Chondrocyte (in vitro differentiated cells): ENCODE measurements around the gene NPBWR2. TPM values are rescaled to one million over a fixed set of nuclear protein-coding genes. Genes with fewer than 3 reads are reported as not detected.

Experiments
- DNase-seq: peaks from one replicate; pipeline ENCODE4 v3.0.0; 2021; ENCODE audit warnings: mixed read lengths, low spot score
- H3K27ac Mint-ChIP-seq: one replicate; pipeline ENCODE4 v1.8.0; 2021; ENCODE audit warnings: mild to moderate bottlenecking, moderate library complexity, mixed read lengths; ENCODE audit not compliant: unreplicated experiment
- H3K27me3 Mint-ChIP-seq: 2 replicates; pipeline ENCODE4 v1.8.0; 2021; ENCODE audit warnings: low read depth, mixed read lengths
- H3K36me3 Mint-ChIP-seq: 2 replicates; pipeline ENCODE4 v1.8.0; 2021; ENCODE audit warnings: low read depth, mixed read lengths
- H3K4me1 Mint-ChIP-seq: 2 replicates; pipeline ENCODE4 v1.8.0; 2021; ENCODE audit warnings: low read depth, mild to moderate bottlenecking, mixed read lengths
- H3K4me3 Mint-ChIP-seq: one replicate; pipeline ENCODE4 v1.8.0; 2021; ENCODE audit warnings: mild to moderate bottlenecking, moderate library complexity, mixed read lengths; ENCODE audit not compliant: unreplicated experiment
- H3K9me3 Mint-ChIP-seq: 2 replicates; pipeline ENCODE4 v1.8.0; 2021; ENCODE audit warnings: low read depth, mixed read lengths
- total RNA-seq: library from RNA; stranded (reverse); gene quantifications from 3 replicates; pipeline ENCODE4 v1.2.1, GENCODE V29; 2021
- TF ChIP-seq, protein P1 (sequence below): fragments of 200-600 bp; sonication (generic); IDR thresholded peaks from 2 replicates; pipeline ENCODE4 v1.5.0; 2021; ENCODE audit warnings: antibody characterized with exemption, mild to moderate bottlenecking, moderate library complexity

The NPBWR2 gene
- total RNA-seq, 1 donor from 2014 or later = not detected

- no peaks in the 10 kb centered on the region for H3K9me3 Mint-ChIP-seq
- no peaks in the 10 kb centered on the region for H3K27me3 Mint-ChIP-seq
- DNase-seq = peak; percentile 85
- no peak overlapping the region for H3K4me3 Mint-ChIP-seq
- no peak overlapping the region for H3K27ac Mint-ChIP-seq
- peaks cover 4% of the 10 kb centered on the region for H3K4me1 Mint-ChIP-seq
- TF ChIP-seq, protein P1, sequence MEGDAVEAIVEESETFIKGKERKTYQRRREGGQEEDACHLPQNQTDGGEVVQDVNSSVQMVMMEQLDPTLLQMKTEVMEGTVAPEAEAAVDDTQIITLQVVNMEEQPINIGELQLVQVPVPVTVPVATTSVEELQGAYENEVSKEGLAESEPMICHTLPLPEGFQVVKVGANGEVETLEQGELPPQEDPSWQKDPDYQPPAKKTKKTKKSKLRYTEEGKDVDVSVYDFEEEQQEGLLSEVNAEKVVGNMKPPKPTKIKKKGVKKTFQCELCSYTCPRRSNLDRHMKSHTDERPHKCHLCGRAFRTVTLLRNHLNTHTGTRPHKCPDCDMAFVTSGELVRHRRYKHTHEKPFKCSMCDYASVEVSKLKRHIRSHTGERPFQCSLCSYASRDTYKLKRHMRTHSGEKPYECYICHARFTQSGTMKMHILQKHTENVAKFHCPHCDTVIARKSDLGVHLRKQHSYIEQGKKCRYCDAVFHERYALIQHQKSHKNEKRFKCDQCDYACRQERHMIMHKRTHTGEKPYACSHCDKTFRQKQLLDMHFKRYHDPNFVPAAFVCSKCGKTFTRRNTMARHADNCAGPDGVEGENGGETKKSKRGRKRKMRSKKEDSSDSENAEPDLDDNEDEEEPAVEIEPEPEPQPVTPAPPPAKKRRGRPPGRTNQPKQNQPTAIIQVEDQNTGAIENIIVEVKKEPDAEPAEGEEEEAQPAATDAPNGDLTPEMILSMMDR = no peak
- no peaks in the 10 kb centered on the region for H3K36me3 Mint-ChIP-seq
These were observed 8.0 kb upstream of the NPBWR2 start for GRCh38 chr20:64115171-64115911.

GRCh38 chr20:64114356-64114971, 7.1 kb upstream of the NPBWR2 start:
- peak; percentile 78 for DNase-seq
- H3K27ac Mint-ChIP-seq = no peak overlapping the region
- TF ChIP-seq, protein P1 = no peak
- no peaks in the 10 kb centered on the region for H3K9me3 Mint-ChIP-seq
- no peaks in the 10 kb centered on the region for H3K4me1 Mint-ChIP-seq
- H3K4me3 Mint-ChIP-seq = no peak overlapping the region
- H3K27me3 Mint-ChIP-seq = no peaks in the 10 kb centered on the region
- H3K36me3 Mint-ChIP-seq = no peaks in the 10 kb centered on the region

DNA sequence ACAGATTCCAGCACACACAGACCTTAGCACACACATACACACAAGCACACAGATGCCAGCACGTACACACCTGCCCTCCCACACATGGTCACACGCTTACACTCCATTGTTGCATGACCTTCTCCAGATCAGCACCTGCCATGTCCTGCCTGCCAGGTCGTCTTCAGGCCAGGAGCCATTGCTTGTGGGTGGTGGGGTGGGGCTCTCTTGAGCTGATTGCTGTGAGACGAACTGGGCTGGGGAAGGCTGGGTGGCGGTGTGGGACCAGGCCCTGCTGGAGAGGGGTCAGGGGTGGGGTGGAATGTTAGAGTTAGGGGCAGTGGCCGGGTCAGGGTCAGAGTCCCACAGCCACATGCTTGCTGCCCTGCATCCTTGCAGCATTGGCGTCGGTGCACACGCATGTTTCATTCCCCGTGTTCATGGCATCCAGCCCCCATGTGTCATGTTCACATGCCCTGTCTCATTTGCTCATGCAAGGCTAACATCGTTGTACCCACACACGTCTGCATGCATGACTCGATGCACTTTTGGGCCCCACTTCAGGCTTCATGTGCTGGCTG, 6.5 kb upstream of the NPBWR2 start:
- no peaks in the 10 kb centered on the region for H3K4me1 Mint-ChIP-seq
- no peaks in the 10 kb centered on the region for H3K36me3 Mint-ChIP-seq
- TF ChIP-seq, protein P1 = no peak
- no peak overlapping the region for H3K27ac Mint-ChIP-seq
- peak; percentile 61 for DNase-seq
- no peaks in the 10 kb centered on the region for H3K9me3 Mint-ChIP-seq
- peaks cover 2% of the 10 kb centered on the region for H3K27me3 Mint-ChIP-seq
- H3K4me3 Mint-ChIP-seq = no peak overlapping the region

- Mint-ChIP-seq H3K36me3 (no peaks in the 10 kb centered on the region), H3K27me3 (peaks cover 4% of the 10 kb centered on the region), H3K27ac (no peak overlapping the region), H3K4me3 (no peak overlapping the region), H3K9me3 (no peaks in the 10 kb centered on the region), H3K4me1 (no peaks in the 10 kb centered on the region)
- TF ChIP-seq, protein P1 = no peak
- peak; percentile 56 for DNase-seq
These were observed 6.0 kb upstream of the NPBWR2 start for GRCh38 chr20:64113444-64113775.

- H3K36me3 Mint-ChIP-seq = no peaks in the 10 kb centered on the region
- H3K4me3 Mint-ChIP-seq = no peak overlapping the region
- H3K9me3 Mint-ChIP-seq = no peaks in the 10 kb centered on the region
- H3K4me1 Mint-ChIP-seq = no peaks in the 10 kb centered on the region
- no peak overlapping the region for H3K27ac Mint-ChIP-seq
- H3K27me3 Mint-ChIP-seq = peaks cover 9% of the 10 kb centered on the region
- peak; percentile 79 for DNase-seq
- TF ChIP-seq, protein P1 = no peak
These were observed 5.5 kb upstream of the NPBWR2 start for GRCh38 chr20:64112691-64113443.
